Brain pericyte (primary cell): ENCODE measurements around the gene GSTO2.

Source experiments
- DNase-seq: peaks from one replicate; pipeline ENCODE4 v3.0.0-alpha.2; 2012; ENCODE audit warnings: low read depth, low spot score

Gene GSTO2

GRCh38 chr10:104325436-104326435 lies 56.8 kb downstream of the GSTO2 start:
- no peak for DNase-seq

- no peak for DNase-seq
These were observed 58.1 kb downstream of the GSTO2 start for GRCh38 chr10:104326991-104327610.

- peak; percentile 81 for DNase-seq
These were observed 59.0 kb downstream of the GSTO2 start for GRCh38 chr10:104327745-104328645.

- no peak for DNase-seq
These were observed 59.6 kb downstream of the GSTO2 start for GRCh38 chr10:104328646-104328895.

- peak; percentile 82 for DNase-seq
These were observed 60.1 kb downstream of the GSTO2 start for GRCh38 chr10:104328896-104329710.

GRCh38 chr10:104329735-104330134 lies 60.8 kb downstream of the GSTO2 start:
- DNase-seq = no peak

GRCh38 chr10:104330168-104331110 lies 61.5 kb downstream of the GSTO2 start:
- no peak for DNase-seq

GRCh38 chr10:104331208-104331838 lies 62.3 kb downstream of the GSTO2 start:
- DNase-seq = peak; percentile 95

GRCh38 chr10:104332243-104333031 lies 63.5 kb downstream of the GSTO2 start:
- no peak for DNase-seq

- DNase-seq = no peak
These were observed 64.2 kb downstream of the GSTO2 start for GRCh38 chr10:104333032-104333727.

- DNase-seq = no peak
These were observed 64.9 kb downstream of the GSTO2 start for GRCh38 chr10:104333728-104334373.

- no peak for DNase-seq
These were observed 65.6 kb downstream of the GSTO2 start for GRCh38 chr10:104334561-104334960.

GRCh38 chr10:104334965-104335650 lies 66.1 kb downstream of the GSTO2 start:
- no peak for DNase-seq

- no peak for DNase-seq
These were observed 68.0 kb downstream of the GSTO2 start for GRCh38 chr10:104336821-104337467.

- DNase-seq = no peak
These were observed 68.6 kb downstream of the GSTO2 start for GRCh38 chr10:104337521-104337984.

- DNase-seq = no peak
These were observed 69.2 kb downstream of the GSTO2 start, which contains the start of gene ITPRIP for GRCh38 chr10:104337985-104338735. Gene ITPRIP (minus strand): TSS chr10:104338465. CDS start chr10:104316051, 22,414 bp downstream.
